HFF-Myc (cell line): Measurements from ENCODE around the gene GBP4.

Experiments used
- DNase-seq: peaks from one replicate; pipeline ENCODE4 v3.0.0-alpha.2; 2011; ENCODE audit warnings: low read depth; ENCODE audit errors: extremely low read depth
- H3K4me3 ChIP-seq: replicated peaks from 2 replicates; pipeline ENCODE4 v1.5.1; 2011; ENCODE audit warnings: low read depth, mild to moderate bottlenecking, control low read depth, low read length
- CTCF ChIP-seq: IDR thresholded peaks from 2 replicates; pipeline ENCODE4 v1.5.1; 2012; ENCODE audit warnings: mild to moderate bottlenecking, low read depth, low read length, control low read depth; ENCODE audit errors: missing control alignments

GBP4 gene

GRCh38 chr1:89133747-89134146, 65.0 kb downstream of the GBP4 start:
- no peak for TF ChIP-seq CTCF
- no peak overlapping the region for H3K4me3 ChIP-seq
- DNase-seq, result no peak
